Memory B cell (primary cell): Measurements from ENCODE around the gene SLC13A3.

Source experiments
- ATAC-seq: fragments of 150-1000 bp; cut with Tn5 transposase; 2 replicates; pipeline ENCODE4 v1.10.0; 2021; ENCODE audit warnings: low read depth, mild to moderate bottlenecking, moderate library complexity
- DNase-seq, 2 donors: peaks; one replicate each; pipeline ENCODE4 v3.0.0; 2022; ENCODE audit warnings: low spot score in 2 of 2
- H3K27ac Mint-ChIP-seq: one replicate; pipeline ENCODE4 v1.8.0; 2022; ENCODE audit warnings: mild to moderate bottlenecking, moderate library complexity, mixed read lengths
- H3K27me3 Mint-ChIP-seq: one replicate; pipeline ENCODE4 v1.8.0; 2022; ENCODE audit warnings: mixed read lengths
- H3K36me3 Mint-ChIP-seq: one replicate; pipeline ENCODE4 v1.8.0; 2022; ENCODE audit warnings: mild to moderate bottlenecking, mixed read lengths
- H3K4me1 Mint-ChIP-seq: one replicate; pipeline ENCODE4 v1.8.0; 2022; ENCODE audit warnings: mixed read lengths
- H3K4me3 Mint-ChIP-seq: one replicate; pipeline ENCODE4 v1.8.0; 2022; ENCODE audit warnings: mild to moderate bottlenecking, moderate library complexity, mixed read lengths
- H3K9me3 Mint-ChIP-seq: one replicate; pipeline ENCODE4 v1.8.0; 2022; ENCODE audit warnings: mixed read lengths

The SLC13A3 gene

DNA sequence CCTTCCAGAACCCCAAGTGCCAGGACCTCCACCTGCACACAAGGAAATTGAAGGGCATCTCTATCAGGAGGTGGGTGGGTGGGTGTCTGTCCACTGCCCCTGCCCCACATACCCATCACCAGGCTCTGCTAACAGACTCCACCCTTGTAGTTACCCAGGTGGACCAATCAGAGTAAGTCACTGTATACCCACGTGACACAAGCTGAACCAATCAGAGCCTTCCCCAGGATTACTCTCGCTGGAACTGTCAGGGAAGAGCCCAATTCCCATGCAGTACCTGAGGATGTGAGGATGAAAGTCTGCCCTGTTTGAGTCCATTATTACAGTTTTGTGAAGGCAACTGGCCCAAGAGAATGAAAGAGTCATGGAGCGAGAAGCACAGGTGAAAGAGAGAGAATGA, 105.0 kb downstream of the SLC13A3 start:
- no peaks in the 10 kb centered on the region for H3K9me3 Mint-ChIP-seq
- no peak overlapping the region for H3K4me3 Mint-ChIP-seq
- no peaks in the 10 kb centered on the region for H3K36me3 Mint-ChIP-seq
- H3K27ac Mint-ChIP-seq = no peak overlapping the region
- H3K27me3 Mint-ChIP-seq = peaks cover 3% of the 10 kb centered on the region
- DNase-seq (no peak), ATAC-seq (no peak)
- H3K4me1 Mint-ChIP-seq = peaks cover 7% of the 10 kb centered on the region

DNA sequence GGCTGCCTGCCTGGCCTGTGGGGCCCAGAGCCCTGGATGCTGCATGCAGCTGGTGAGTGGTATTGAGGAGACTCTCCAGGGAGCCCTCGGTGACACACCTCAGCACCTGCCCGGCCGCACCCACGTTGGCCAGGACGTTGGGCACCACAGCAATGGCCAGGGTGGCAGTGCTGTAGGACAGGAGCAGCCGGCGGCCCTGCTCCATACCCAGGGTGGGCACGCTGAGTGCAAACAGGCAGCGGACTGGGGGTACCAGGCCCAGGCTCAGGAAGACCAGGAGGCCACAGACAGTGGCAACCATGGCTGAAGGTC, 105.5 kb downstream of the SLC13A3 start:
- Mint-ChIP-seq H3K4me1 (peaks cover 7% of the 10 kb centered on the region), H3K27me3 (peaks cover 3% of the 10 kb centered on the region), H3K4me3 (no peak overlapping the region), H3K27ac (no peak overlapping the region), H3K36me3 (no peaks in the 10 kb centered on the region), H3K9me3 (no peaks in the 10 kb centered on the region)
- ATAC-seq (no peak), DNase-seq (no peak)

DNA sequence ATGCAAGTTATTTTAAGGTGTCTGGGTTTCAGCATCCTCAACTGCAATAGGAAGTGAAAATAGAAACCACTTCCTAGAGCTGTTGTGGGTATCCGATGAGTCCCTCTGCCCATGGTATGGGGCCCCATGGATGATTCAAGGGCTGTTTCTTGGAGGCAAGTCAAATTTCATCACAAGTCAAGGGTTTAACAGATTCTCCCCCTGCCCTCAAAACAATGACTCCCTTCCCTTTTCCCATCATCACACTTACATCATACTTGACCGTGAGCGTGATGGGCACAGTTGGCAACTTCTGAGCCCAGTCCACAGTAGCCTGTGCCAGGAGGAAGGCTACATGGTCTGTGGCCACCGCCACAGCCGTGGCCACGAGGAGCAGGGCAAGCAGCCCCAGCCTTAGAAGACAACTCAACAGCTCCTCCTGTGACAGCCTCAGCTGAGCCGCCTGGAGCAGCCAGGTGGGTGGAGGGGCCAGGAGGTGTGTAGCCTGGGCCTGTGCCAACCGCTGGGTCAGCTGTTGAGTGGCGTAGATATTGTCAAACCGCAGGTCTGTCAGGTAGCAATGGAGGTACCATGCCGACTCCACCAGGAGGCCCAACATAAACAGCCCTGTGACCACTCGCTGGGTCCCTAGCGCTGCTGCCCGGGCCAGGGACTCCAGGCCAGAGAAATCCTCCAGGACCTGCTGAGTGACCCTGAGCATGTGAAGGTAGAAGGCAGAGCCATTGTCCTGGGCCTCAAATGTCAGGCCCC, 106.0 kb downstream of the SLC13A3 start:
- DNase-seq (no peak), ATAC-seq (peak; percentile 83)
- Mint-ChIP-seq H3K27ac (no peak overlapping the region), H3K4me3 (no peak overlapping the region), H3K4me1 (peaks cover 7% of the 10 kb centered on the region), H3K36me3 (no peaks in the 10 kb centered on the region), H3K27me3 (peaks cover 3% of the 10 kb centered on the region), H3K9me3 (no peaks in the 10 kb centered on the region)

DNA sequence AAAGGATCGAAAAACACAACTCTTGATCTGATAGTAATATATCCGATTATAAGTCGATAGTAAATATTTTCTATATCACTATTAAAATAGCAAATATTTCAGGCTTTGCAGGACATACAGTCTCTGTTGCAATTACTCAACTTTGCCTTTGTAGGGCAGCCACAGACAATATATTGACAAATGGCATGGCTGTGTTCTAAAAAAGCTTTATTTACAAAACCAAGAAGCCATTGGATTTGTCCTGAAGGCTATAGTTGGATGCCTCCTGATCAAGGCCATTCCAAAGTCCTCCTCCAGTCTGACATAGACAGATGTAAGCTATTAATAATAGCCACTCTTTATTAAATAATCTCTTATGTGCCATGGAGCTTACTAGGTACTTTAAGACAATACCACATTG, 106.7 kb downstream of the SLC13A3 start:
- peaks cover 7% of the 10 kb centered on the region for H3K4me1 Mint-ChIP-seq
- ATAC-seq = no peak

DNA sequence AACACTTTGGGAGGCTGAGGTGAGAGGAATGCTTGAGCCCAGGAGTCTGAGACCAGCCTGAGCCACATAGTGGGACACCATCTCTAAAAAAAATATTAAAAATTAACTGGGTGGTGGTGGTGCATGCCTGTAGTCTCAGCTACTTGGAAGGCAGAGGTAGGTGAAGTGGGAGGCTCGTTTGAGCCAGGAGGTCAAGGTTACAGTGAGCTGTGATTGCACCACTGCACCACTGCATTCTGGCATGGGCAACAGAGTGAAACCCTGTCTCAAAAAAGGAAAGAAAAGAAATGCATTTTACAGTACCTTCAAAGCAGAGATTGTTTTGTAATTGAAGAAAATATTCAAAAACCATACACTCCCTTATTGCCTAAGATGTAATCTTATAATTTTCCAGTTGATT, 107.3 kb downstream of the SLC13A3 start:
- peaks cover 7% of the 10 kb centered on the region for H3K4me1 Mint-ChIP-seq
- no peaks in the 10 kb centered on the region for H3K36me3 Mint-ChIP-seq
- H3K4me3 Mint-ChIP-seq = no peak overlapping the region
- ATAC-seq (no peak), DNase-seq (no peak)
- peaks cover 4% of the 10 kb centered on the region for H3K27me3 Mint-ChIP-seq
- no peak overlapping the region for H3K27ac Mint-ChIP-seq
- H3K9me3 Mint-ChIP-seq = no peaks in the 10 kb centered on the region

More for the DNA sequence above, 106.7 kb downstream of the SLC13A3 start:
- no peak overlapping the region for H3K4me3 Mint-ChIP-seq
- no peak overlapping the region for H3K27ac Mint-ChIP-seq
- no peak for DNase-seq
- no peaks in the 10 kb centered on the region for H3K9me3 Mint-ChIP-seq
- H3K36me3 Mint-ChIP-seq = no peaks in the 10 kb centered on the region
- H3K27me3 Mint-ChIP-seq = peaks cover 3% of the 10 kb centered on the region

DNA sequence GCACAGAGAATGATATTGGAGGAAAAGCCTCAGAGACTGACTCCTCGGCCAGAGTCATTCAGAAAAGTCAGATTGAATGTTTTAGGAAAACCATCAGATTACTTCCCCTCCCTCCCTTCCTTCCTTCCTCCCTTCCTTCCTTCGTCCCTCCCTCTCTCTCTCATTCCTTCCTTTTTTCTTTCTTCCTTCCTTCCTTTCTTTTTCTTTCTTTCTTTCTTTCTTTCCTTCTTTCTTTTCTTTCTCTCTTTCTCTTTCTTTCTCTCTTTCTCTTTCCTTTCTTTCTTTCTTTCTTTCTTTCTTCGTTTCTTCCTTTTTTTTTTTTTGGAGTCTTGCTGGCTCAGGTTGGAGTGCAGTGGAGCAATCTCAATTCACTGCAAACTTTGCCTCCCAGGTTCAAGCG, 108.2 kb downstream of the SLC13A3 start:
- Mint-ChIP-seq H3K27ac (no peak overlapping the region), H3K9me3 (no peaks in the 10 kb centered on the region), H3K4me1 (peaks cover 7% of the 10 kb centered on the region), H3K27me3 (peaks cover 7% of the 10 kb centered on the region), H3K4me3 (no peak overlapping the region), H3K36me3 (no peaks in the 10 kb centered on the region)
- ATAC-seq = no peak
- no peak for DNase-seq

DNA sequence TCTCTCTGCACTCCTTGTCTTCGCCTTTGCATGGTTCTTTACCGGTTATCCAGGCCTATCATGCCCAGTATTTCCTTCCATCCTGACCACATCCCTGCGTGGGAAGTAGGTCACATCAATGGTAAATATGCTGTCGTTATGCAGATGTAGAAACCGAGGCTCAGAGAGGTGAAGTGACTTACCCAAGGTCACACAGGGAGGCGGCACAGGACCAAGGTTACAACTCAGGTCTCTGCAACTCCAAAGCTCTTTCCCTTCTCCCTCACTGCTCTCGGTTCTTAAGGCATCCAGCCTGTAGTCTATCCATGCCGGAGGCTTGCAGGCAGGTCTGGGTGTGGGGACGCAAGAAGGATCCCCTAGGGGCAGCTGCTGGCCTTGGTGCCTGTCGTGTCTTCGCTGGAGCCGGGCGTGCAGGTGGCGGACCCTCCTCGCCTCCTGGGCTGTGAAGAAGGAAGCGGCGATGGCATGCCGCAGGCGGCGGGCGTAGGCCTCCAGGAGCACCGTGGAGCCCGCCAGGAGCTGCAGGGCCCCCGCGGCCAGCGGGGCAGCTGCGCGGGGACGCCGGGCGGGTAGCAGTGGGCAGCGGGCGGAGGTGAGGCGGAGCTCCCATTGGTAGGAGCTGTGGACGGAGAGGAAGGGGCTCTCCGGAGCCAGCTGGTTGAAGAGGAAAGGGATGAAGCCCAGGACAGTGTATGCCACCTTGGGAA, 109.9 kb downstream of the SLC13A3 start:
- Mint-ChIP-seq H3K27me3 (peaks cover 9% of the 10 kb centered on the region), H3K9me3 (no peaks in the 10 kb centered on the region), H3K4me1 (peaks cover 7% of the 10 kb centered on the region), H3K27ac (no peak overlapping the region), H3K36me3 (no peaks in the 10 kb centered on the region), H3K4me3 (no peak overlapping the region)
- DNase-seq (no peak), ATAC-seq (no peak)

DNA sequence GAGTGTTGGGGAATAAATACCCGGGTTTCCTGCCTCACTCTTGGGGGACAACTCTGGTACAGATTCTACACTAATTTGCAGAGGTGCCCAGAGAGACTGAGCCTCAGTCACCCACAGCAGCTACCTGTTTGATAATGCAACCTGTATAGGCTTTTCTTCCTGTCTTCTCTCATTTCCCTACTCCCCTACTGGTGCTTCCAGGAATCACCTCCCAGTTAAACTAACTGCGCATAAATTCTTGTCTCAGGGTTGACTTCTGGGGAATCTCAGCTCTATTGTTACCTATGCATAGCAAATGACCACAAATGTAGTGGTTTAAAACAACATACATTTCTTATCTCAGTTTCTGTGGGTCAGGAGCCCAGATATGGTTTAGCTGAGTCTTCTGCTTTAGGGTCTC, 112.1 kb downstream of the SLC13A3 start:
- H3K9me3 Mint-ChIP-seq = no peaks in the 10 kb centered on the region
- H3K36me3 Mint-ChIP-seq = no peaks in the 10 kb centered on the region
- DNase-seq = no peak
- H3K27me3 Mint-ChIP-seq = peaks cover 12% of the 10 kb centered on the region
- no peak overlapping the region for H3K27ac Mint-ChIP-seq
- H3K4me3 Mint-ChIP-seq = no peak overlapping the region
- no peak for ATAC-seq
- peaks cover 2% of the 10 kb centered on the region for H3K4me1 Mint-ChIP-seq

DNA sequence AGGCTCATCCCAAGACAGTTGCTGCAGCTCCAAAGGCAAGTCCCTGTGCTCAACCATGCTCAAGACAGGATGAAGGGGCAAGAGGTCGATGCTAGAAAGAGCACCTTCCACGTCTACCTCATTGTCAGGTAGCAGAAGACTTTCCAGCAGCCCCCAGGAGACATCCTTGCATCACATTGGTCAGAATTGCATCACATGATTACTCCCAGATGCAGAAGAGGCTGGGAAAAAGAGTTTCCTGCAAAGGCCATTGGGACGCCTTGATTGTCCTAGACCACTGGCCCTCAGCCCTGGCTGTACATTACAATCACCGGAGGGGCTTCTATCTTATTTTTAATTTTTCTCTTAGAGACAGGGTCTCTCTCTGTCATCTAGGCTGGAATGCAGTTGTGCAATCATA, 120.6 kb downstream of the SLC13A3 start:
- Mint-ChIP-seq H3K36me3 (no peaks in the 10 kb centered on the region), H3K27me3 (peaks cover 7% of the 10 kb centered on the region), H3K4me3 (no peak overlapping the region), H3K4me1 (no peaks in the 10 kb centered on the region), H3K27ac (no peak overlapping the region), H3K9me3 (no peaks in the 10 kb centered on the region)
- ATAC-seq = no peak
- no peak for DNase-seq

DNA sequence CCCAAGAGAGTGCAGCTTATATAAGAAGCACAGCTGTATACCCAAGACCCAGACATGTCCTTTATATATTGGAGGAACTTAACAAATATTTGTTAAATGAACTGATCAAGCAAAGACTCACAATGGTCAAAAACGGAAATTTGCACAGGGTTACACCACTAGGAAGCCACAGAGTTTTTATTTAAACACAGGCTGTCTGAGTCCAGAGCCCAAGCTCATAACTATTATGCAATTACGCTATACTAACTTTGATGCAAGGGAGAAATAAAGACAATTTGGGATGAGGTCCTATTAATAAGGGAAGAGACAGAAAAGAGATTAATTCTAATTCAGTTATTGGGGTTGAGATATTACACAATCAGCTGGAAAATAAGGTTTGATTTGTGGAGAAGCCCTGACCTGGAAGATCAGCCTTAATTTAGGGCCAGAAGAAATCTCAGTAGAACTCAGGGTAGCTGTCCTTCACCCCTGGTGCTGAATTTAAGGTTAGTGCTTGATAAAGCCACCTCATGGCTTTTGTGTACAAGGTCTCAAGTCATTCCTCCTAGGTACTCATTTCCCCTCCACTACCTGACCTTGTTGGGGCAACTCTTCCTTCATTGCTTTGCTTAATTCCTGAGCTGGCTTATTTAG, 127.4 kb downstream of the SLC13A3 start:
- Mint-ChIP-seq H3K27ac (no peak overlapping the region), H3K36me3 (no peaks in the 10 kb centered on the region), H3K4me3 (no peak overlapping the region), H3K4me1 (no peaks in the 10 kb centered on the region), H3K27me3 (peaks cover 15% of the 10 kb centered on the region), H3K9me3 (no peaks in the 10 kb centered on the region)
- ATAC-seq (no peak), DNase-seq (no peak)

DNA sequence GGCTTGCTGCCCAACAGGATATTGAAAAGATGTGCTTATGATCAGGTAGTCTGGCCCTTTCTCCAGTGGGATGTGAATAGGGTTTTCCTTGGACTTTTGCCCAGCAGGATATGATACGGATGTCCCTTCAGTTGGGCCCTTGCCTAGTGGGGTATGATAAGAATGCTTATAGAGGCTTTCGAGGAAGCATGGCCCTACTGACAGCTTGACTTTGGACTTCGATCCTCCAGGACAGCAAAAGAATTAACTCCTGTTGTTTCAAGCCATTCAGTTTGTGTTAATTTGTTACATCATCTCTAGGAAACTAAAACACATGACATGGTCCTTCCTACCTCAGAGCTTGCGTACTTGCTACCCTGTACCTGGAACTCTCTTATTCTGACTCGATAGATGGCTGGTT, 128.2 kb downstream of the SLC13A3 start:
- no peak for ATAC-seq
- no peak for DNase-seq
- Mint-ChIP-seq H3K27ac (no peak overlapping the region), H3K4me1 (no peaks in the 10 kb centered on the region), H3K27me3 (peaks cover 14% of the 10 kb centered on the region), H3K4me3 (no peak overlapping the region), H3K36me3 (no peaks in the 10 kb centered on the region), H3K9me3 (no peaks in the 10 kb centered on the region)

DNA sequence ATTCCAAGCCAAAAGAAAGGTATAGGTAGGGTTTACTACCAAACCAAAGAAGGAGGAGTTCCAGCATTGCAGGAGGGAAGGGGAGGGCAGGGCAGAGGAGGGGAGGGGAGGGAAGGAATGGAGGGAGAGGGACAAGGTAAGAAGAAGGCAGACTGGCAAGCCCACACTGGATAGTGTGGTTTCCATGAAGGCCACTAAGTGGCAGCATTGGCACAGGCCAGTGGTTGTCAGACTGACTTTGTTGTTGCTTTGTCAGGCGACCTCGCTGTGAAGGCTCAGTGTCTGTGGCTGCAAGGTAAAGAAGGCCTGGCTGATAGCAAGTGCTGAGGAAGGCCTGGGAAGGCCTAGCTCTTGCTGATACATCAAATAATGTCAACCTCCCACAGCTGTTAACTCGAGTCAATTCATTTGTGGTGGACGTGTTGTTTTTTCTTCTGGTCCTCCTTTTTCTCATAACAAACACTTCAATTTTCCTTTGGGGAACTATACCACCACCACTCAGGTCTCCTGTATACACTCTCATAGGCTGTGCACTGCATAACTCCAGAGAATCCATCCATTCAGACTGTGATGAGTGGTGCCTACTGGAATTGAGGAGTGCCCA, 130.2 kb downstream of the SLC13A3 start:
- Mint-ChIP-seq H3K9me3 (no peaks in the 10 kb centered on the region), H3K4me3 (no peak overlapping the region), H3K36me3 (no peaks in the 10 kb centered on the region), H3K4me1 (no peaks in the 10 kb centered on the region), H3K27ac (no peak overlapping the region), H3K27me3 (peaks cover 8% of the 10 kb centered on the region)
- DNase-seq = peak in 1 of 2 donors; percentile 16
- peak; percentile 56 for ATAC-seq

DNA sequence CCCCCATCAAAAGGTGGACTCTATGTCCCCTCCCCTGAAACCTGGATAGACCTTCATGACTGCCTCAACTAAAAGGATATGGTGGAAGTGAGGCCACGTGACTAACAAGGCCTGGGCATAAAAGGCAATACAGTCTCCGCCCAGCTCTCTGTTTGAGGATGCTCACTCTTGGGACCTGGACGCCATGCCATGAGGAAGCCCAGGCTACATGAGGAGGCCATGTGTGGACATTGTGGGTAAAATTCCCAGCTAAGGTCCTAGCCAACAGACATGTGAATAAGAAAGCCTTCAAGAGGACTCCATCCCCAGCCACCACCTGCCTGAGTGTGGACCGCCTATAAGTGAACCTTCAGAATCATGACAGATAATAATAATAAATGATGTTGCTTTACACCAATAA, 130.7 kb downstream of the SLC13A3 start:
- ATAC-seq (no peak), DNase-seq (no peak)
- H3K4me1 Mint-ChIP-seq = no peaks in the 10 kb centered on the region
- H3K27me3 Mint-ChIP-seq = peaks cover 8% of the 10 kb centered on the region
- no peak overlapping the region for H3K4me3 Mint-ChIP-seq
- H3K36me3 Mint-ChIP-seq = no peaks in the 10 kb centered on the region
- no peak overlapping the region for H3K27ac Mint-ChIP-seq
- H3K9me3 Mint-ChIP-seq = no peaks in the 10 kb centered on the region

DNA sequence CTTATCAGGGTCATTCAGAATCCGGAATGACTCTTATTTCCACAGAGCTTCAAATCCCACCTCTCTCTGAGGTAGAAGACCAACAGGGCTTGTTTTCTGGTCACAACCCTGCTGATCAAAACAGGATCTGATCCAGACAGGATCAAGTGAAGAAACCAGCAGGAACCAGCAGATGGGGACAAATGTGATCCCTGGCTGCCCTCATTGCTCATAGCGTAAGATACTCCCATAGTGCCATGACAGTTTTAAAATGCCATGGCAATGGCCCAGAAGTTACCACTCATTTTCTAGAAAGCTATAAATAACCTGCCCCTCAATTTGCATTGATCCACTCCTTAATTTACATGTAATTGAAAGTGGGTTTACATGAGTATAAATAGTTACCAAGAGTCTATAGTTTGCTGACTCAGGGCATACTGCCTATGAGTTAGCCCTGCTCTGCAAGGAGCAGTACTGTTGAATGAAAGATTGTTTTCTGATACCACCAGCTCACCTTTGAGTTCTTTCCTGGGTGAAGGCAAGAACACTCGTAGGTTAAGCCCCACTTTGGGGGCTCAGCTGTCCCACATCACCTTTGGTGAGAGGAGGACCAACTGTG, 131.7 kb downstream of the SLC13A3 start:
- Mint-ChIP-seq H3K4me1 (no peaks in the 10 kb centered on the region), H3K27ac (no peak overlapping the region), H3K9me3 (no peaks in the 10 kb centered on the region), H3K4me3 (no peak overlapping the region), H3K27me3 (peaks cover 8% of the 10 kb centered on the region), H3K36me3 (no peaks in the 10 kb centered on the region)
- no peak for DNase-seq
- no peak for ATAC-seq
